HG02938 (cell line): ENCODE measurements around the gene KSR2.
"Not testable (repeated sequence)": the region's sequence is repeated elsewhere in the genome, so short reads cannot be mapped to it uniquely, and the experiment has no call there.

ENCODE experiments used
- ATAC-seq: cut with Tn5 transposase; IDR thresholded peaks from one replicate; pipeline ENCODE4 v1.9.1; 2021; ENCODE audit warnings: mild to moderate bottlenecking, moderate library complexity; ENCODE audit not compliant: unreplicated experiment

The KSR2 gene

DNA sequence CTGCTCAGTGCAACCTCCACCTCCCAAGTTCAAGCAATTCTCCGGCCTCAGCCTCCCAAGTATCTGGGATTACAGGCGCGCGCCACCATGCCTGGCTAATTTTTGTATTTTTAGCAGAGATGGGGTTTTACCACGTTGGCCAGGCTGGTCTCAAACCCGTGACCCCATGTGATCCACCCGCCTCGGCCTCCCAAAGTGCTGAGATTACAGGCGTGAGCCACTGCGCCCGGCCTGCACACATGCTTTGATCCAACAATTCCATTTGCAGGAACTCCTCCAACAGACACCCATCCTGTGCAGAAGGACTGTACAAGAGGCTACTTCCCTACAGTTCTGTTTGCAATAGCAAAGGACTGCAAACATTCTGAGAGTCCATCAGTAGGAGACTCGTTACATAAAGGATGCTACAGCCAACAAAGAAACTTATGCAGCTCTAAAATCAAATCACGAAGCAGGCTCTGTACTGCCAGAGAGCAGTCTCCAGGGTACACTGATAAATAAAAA is 108.0 kb downstream of the KSR2 start:
- not testable (repeated sequence) for ATAC-seq

DNA sequence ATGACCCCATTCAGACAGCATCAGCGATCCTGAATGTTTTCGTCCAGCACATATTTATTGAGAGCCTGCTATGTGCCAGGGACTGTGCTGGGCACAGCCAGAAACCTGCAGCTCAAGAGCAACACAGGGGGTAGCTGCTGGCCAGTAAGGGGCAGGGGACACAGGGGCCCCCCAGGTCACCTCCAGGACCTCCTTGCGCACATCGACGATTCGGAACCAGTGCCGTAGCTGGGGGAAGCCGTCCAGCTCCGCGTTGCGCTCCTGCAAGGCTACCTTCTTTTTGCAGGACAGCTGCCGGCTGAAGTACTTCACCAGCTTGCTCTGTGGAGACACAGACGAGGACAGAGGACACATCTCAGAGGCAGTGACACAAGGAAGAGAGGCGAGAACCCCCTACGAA is 108.7 kb downstream of the KSR2 start:
- no peak for ATAC-seq

DNA sequence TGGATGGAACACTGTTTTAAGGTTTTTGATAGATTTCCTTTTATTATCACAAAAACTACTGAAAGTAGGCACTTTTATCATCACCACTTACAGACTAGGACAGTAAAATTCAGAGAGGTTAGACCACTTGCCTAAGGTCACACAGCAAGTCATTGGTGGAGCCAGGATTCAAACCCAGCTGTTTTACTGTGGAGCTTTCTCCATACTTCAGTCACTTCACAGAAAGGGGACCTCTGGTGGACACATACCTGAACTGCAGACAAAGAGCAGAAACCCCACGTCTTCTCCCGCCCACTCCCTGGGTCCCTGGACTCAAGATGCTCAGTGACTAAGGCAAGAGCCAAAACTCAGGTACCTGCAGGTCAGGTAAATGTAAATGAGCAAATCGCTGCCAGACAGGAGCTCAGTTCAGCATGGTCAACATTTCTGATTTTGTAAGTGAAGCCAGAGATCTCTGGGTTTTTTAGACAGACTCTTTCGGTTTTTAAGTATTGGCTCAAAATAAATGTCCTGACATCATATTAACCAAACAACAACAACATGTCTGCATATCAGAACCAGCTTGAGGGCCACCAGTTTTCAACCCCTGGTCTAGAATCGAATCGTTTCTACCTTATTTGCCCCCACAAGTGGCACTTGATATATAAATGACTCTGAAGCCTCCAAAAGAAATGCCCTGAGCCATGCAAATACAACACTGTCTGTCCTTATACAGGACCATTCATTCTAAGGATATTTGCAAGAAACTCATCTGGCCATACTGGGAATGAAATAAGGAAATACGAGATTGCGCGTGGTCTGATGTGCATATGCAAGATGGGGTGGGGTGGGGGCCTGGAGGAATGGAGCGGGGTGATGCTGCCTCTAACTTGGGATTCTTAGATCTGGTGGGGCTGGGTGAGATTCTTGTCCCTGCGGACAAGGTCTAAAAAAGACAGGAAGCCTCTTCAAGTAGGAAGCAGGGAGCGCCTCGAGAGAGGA is 110.9 kb downstream of the KSR2 start:
- peak; percentile 50 for ATAC-seq

GRCh38 chr12:117857139-117857538 is 111.7 kb downstream of the KSR2 start:
- ATAC-seq: not testable (repeated sequence)

GRCh38 chr12:117855165-117855564 is 113.6 kb downstream of the KSR2 start:
- ATAC-seq: no peak

DNA sequence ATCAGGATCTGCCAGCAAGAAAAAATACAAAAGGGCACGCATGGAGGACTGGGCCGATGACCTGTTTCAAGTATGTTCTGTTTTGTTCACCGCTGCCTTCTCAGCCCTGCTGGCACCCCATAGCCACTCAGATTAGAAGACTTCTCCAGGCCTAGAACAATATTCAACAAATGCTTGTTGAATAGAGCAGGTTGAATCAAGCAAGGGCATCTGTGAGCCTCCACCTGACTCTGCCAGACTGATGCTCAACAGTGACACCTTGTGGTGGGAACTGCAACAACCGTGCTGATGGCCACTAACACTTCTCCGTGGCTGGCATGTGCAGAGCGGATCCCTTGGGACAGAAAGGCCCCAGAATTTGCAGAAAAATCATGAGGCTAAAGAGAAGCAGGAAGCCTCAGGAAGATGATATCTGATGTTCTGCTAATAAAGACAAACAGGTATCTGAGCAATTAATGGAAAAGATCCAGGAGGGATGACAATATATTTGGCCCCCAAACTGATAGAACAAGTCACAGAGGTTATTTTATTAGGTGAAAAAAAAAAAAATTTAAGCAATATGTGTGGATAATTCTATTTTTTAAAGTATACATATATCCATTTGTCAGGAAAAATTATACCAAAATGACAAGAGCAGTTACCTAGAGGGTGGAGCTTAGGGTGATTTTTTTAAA is 114.3 kb downstream of the KSR2 start:
- peak; percentile 60 for ATAC-seq

DNA sequence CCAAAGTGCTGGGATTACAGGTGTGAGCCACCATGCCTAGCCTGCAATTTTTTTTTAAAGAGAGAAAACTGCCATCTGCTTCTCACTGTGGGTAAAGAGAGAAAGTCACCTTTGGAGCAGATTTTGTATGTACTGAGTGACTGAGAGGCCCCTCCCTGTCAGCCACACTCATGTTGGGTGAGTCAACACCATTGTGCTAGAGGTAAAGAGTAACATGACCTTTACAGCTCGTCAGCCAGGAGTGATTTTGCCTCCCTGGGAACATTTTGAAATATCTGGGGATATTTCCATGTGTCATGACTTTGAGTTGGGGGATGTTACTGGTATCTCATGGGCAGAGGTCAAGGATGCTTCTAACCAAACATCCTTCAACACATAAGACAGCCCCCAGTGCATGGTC is 115.2 kb downstream of the KSR2 start:
- ATAC-seq: no peak

DNA sequence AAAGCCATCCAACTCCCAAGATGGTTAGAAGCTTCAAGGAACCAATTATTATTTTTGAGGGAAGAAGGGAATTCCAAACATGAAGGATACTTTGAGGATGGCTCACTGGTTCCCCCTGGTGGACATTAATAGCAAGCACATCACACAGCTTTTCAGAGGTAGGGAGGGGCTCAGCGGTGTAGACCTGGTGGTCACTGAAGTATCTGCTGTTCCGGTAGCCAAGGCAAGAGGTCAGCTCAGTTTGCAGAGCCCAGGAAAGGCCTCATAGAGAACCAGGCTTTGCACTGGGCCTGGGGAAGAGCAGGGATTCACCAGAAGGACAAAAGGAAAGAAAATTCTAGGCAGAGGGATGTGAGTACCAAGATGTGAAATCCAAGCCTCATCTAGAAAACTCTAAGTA is 118.7 kb downstream of the KSR2 start:
- ATAC-seq: no peak

DNA sequence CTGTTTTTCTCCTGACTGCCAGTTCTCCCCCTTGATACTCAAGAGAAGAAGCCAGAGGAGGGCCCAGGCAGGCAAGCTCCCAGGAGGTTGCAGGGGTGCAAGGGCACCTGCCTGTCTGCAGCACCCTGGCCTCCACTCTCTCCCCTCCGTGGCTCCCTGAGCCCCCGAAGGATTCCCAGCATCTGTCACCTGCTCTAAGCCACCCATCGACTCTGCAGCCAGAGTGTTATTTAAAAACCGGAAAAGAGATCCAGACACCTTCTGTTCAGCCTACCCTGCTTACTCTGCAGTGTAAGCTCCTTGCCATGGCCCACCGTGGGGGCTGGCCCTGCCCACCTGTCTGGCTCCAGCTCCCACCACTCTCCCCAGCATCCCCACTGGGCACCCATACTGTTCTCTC is 121.4 kb downstream of the KSR2 start:
- no peak for ATAC-seq

DNA sequence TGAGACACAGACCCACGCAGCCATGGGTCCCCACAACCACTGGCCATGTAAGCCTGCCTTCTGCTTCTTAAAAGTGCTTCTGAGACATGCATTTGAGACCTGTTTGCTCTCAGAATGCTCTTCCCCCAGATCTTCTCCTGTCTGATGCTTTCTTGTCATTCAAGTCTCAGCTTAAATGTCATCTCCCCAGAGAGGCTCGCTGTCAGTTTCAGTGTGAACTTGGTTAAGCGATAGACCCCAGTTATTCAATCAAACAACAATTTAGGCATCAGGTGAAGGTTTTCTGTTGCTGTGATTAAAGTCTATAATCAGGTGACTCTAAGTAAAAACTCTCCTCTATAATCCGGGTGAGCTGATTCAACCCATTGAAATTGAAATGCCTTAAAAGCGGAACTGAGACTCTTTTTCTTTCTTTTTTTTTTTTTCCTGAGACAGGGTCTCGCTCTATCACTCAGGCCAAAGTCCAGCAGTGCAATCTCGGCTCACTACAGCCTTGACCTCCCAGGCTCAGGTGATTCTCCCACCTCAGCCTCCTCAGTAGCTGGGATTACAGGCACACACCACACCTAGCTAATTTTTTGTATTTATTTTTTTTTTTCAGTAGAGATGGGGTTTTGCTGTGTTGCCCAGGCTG is 123.4 kb downstream of the KSR2 start:
- ATAC-seq: peak; percentile 67

GRCh38 chr12:117844114-117844830 is 124.5 kb downstream of the KSR2 start:
- ATAC-seq: no peak

GRCh38 chr12:117842630-117843029 is 126.2 kb downstream of the KSR2 start:
- ATAC-seq: no peak

DNA sequence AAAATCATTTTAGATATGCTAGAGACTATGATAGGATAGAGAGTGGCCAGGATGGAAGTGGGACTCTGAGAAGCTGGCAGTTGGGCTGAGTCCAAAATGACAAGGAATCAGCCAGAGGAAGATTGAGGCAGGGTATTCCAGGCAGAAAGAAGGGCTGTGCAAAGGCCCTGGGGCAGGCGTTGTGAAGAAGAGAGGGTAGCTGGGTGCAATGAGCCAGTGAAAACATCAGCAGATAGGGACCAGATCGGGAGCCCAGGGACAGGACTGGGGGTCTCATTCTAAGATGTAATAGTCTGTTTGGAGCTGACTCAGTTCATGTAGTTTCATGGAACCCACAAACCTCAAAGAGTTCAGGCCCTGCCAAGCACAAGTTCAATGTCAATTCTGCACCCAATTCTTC is 126.6 kb downstream of the KSR2 start:
- ATAC-seq: no peak

- no peak for ATAC-seq
These were observed 131.1 kb downstream of the KSR2 start for GRCh38 chr12:117837737-117838050.

DNA sequence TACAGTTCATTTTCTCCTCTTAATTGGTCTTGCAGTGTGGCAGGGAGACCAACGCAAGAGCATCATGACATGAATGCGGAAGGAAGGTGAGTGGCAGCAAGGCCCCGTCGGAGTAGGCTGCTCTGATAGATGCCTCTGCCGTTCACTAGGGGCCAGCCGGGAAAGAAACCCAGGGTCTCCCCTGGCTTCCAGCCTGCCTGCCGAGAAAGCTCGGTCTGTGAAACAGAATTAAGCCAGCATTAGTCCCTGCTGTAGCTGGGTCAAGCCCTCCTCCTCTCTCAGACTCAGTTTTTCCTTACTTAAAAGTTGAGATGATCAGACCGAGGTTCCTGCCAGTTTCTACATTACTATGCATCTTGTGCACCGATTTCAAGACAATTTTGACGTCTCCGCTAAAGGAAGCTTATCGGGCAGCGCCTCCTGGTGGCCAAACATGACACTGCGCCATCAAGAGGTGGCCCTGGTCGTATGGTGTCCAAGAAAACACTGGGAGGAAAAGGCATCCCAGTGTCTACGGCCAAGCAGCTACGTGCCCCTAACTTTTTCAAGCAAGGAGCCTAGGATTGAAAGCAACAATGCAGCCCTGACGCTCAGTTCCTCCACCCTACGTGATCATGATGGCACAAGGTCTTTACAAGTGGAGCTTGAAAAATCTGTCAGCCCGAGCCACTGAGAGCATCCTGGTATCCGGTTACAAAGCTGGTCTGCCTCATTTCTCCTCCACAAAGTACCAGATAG is 131.6 kb downstream of the KSR2 start:
- peak; percentile 89 for ATAC-seq

GRCh38 chr12:117836476-117836875 is 132.3 kb downstream of the KSR2 start:
- no peak for ATAC-seq

- ATAC-seq: no peak
These were observed 133.6 kb downstream of the KSR2 start for GRCh38 chr12:117835156-117835555.

- ATAC-seq: no peak
These were observed 136.0 kb downstream of the KSR2 start for GRCh38 chr12:117832459-117833457.

DNA sequence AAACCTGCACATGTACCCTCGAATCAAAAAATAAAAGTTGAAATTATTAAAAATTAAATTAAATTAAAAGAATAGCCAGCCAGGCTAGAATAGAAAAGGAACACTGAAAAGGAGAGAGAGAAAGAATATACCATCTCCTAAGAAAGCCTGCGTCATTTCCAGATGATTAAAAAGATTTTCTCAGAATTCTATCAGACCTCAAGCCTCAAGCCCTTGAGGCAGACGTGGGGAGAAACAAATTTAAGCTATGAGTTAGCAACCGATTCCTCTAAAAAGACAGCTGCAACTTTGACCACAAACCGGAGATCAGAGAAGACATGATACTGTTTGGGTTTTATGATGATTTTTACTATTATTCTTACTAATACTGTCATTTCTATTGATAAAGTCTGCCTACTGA is 138.3 kb downstream of the KSR2 start:
- no peak for ATAC-seq
